GM10847 (cell line): Measurements from ENCODE around the gene NRROS.

Experiments
- POLR2A ChIP-seq: IDR thresholded peaks from 2 replicates; pipeline ENCODE4 v1.6.1; 2011; ENCODE audit not compliant: insufficient read length; ENCODE audit errors: extremely low read depth

Gene NRROS

DNA sequence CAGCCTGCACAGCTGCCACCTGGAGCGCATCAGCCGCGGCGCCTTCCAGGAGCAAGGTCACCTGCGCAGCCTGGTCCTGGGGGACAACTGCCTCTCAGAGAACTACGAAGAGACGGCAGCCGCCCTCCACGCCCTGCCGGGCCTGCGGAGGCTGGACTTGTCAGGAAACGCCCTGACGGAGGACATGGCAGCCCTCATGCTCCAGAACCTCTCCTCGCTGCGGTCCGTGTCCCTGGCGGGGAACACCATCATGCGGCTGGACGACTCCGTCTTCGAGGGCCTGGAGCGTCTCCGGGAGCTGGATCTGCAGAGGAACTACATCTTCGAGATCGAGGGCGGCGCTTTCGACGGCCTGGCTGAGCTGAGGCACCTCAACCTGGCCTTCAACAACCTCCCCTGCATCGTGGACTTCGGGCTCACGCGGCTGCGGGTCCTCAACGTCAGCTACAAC, 20.4 kb downstream of the NRROS start:
- TF ChIP-seq POLR2A = no peak

DNA sequence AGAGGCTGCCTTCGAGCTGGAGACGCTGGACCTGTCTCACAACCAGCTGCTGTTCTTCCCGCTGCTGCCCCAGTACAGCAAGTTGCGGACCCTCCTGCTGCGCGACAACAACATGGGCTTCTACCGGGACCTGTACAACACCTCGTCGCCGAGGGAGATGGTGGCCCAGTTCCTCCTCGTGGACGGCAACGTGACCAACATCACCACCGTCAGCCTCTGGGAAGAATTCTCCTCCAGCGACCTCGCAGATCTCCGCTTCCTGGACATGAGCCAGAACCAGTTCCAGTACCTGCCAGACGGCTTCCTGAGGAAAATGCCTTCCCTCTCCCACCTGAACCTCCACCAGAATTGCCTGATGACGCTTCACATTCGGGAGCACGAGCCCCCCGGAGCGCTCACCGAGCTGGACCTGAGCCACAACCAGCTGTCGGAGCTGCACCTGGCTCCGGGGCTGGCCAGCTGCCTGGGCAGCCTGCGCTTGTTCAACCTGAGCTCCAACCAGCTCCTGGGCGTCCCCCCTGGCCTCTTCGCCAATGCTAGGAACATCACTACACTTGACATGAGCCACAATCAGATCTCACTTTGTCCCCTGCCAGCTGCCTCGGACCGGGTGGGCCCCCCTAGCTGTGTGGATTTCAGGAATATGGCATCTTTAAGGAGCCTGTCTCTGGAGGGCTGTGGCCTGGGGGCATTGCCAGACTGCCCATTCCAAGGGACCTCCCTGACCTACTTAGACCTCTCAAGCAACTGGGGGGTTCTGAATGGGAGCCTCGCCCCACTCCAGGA, 21.1 kb downstream of the NRROS start:
- TF ChIP-seq POLR2A = no peak

DNA sequence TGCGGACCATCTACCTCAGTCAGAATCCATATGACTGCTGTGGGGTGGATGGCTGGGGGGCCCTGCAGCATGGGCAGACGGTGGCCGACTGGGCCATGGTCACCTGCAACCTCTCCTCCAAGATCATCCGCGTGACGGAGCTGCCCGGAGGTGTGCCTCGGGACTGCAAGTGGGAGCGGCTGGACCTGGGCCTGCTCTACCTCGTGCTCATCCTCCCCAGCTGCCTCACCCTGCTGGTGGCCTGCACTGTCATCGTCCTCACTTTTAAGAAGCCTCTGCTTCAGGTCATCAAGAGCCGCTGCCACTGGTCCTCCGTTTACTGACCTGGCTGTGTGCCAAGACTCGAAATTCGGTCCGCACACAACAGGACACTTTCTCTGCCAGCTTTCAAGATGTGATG, 21.9 kb downstream of the NRROS start:
- no peak for TF ChIP-seq POLR2A

DNA sequence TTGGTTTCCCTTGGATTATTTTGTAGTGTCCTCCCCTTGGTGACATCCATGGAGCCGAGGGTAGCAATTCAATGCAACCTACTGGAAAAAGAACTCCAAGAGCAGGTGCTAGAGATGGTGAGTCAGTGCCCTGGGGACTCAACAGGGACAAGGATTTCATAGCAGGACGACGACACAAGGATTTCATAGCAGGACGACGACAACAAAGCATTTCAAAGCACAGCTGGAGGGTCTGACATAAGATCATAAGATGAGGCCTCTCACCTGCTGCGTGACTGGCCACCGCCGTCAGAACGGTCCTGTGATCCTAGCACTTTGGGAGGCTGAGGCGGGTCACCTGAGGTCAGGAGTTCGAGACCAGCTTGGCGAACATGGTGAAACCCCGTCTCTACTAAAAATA, 22.5 kb downstream of the NRROS start:
- TF ChIP-seq POLR2A = no peak

DNA sequence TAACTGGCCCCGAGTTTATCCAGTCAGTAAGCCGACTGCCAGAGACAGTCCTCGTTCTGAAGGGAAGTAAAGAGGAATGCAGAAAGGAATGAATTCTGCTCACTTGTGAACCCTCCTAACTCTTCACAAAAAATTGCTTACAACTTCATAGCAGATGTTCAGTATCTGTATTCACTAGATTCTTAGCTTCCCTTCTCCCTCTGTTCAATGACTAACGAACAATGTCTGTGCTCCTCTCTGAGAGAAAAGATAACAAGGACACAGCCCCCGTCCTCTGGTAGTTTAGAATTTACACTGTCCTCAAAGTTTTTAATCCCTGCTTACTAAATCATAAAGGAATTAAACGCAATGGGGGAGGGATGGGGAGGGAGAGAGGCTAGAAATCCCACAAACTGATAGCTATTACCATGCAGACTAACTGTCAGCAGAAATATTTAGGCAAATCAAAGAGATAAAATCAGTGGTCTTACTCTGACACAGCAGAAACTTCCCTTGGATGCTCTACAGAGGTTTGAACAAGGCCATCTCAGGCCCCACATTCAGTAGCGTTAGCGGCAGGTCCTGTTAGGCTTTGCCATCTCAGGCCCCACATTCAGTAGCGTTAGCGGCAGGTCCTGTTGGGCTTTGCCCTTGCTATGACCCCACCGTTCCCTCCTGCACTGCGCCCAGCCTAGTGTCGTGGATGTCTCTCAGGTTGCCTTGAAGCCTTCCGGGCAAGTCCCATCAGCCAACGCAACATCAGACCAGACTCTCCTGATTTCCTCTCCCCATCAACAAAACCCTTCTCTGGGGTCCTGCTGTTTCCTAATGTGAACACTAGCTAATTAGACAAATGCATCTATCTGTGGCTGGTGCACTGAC, 23.4 kb downstream of the NRROS start:
- TF ChIP-seq POLR2A = no peak

DNA sequence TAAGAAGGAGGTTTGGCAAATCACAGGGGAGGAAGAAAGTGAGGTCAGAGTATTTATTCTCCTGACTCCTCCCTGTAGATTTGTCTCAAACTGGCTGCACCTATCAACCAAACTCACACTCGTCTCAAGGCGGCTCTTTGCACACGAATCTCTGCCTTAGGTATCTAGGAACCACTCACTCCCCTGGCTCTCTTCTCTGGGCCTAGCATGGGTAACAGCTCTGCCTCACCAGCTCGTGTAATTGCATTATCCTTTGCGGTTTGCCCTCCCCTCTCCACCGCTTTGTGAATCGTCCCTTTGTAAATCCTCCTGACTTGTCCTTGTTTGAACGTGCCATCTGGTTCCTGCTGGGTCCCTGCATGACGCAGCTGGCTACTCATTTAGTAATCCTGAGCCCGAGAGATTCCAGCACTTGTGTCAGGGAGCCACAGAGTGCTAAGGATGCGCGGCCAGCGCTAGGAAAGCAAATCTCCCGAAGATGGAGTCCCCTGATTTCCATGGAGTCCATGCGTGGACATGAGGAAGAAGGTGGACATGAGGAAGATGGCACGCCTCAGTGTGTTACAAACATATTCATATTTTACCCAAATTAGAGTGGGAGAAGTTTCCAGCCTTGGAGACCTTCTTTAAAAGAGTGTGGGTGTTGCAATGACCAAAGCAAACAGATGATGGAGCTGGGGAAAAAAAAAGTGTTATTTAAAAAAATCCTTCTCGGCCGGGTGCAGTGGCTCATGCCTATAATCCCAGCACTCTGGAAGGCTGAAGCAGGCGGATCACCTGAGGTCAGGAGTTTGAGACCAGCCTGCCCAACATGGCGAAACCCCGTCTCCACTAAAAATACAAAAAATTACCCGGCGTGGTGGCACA, 26.7 kb downstream of the NRROS start:
- TF ChIP-seq POLR2A = no peak

DNA sequence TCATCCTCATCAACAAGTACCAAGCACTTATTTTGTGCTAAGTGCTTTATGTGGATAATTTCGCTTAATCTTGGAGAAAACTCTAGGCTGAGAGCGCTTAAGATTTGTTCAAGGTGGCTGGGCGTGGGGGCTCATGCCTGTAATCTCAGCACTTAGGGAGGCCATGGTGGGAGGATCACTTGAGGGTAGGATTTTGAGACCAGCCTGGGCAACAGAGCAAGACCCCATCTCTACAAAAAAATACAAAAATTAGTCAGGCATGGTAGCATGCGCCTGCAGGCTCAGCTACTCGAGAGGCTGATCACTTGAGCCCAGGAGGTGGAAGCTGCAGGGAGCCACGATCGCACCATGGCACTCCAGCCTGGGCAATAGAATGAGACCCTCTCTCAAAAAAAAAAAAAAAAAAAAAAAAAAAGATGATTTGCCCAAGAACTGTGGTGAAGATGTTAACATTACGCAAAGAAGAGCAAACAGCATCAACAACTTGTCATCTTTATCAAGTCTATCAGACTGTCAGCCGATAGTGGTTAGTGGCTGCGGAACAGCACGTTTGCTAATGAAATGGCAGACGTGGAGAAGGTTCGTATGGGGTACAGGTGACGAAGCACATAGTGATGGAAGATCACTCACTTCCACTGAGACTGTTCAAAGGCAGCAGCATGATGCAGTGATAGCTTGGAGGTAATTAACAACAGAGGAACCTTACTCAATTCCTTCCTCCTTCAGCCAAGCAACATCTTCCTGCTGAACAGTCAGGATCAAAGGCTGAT, 27.7 kb downstream of the NRROS start:
- no peak for TF ChIP-seq POLR2A

DNA sequence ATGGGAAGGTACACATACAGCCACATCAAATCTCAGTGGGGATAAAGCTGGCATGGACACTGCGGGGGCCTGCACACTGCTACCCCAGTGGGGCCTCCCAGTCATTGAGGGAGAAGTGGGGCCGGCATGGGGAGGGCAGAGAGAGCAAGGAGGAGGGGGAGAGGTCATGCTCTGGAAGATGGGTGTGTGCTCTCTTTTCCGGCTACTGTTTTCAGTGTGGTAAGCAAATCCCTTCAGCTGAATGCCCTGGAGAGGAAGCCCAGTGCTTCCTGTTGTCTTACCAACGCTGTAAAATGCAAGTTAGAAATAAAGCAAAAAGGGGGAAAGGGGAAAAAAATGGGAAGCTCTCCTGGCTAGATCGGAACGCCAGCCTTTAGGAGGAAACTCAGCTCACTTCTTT, 30.8 kb downstream of the NRROS start:
- no peak for TF ChIP-seq POLR2A

DNA sequence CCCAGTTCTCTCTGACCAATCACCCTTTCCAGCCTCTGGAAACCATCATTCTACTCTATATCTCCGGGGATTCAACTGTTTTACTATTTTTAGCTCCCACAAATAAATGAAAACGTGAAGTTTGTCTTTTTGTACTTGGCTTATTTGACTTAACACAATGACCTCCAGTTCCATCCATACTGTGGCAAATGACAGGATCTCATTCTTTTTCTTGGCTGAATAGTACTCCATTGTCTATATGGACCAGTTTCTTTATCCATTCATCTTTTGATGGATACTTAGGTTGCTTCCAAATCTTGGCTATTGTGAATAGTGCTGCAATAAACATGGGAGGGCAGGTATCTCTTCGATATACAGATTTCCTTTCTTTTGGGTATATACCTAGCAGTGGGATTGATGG, 34.1 kb downstream of the NRROS start:
- no peak for TF ChIP-seq POLR2A

DNA sequence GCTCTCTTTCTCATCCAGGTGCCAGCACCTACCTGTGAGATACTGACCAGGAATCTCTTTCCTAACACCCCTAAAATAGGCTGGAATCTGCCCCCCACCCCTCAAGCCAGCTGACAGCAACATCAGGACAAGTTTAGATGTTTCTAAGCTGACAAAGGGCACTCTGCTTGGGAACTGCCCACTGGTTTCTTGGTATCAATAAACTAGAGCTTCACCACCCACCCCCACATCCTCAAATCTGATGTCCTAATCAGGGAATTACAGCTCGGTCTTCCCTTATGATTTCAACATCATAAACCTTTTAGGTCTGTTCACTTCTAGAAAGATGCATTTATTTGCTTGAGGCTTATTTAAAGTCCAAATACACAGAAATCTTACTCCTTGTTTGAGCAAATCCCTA, 37.9 kb downstream of the NRROS start:
- no peak for TF ChIP-seq POLR2A

DNA sequence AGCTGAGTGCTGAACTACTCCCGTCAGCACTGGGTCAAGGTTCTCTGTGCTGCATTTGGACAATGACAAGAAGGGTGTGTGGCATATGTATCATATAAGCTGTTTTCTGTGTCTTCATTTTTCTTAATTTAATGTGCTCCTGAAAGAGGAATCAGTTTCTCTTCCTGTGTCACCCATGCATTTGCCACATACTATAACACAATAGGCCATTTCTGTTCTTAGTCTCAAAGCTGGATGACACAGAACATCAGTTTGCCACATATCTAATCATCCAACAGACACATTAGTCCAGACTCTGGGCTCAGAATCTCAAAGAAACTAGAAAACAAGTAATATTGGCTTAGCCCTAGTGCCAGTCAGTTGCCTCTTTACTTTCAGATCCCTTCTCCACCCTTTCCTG, 38.4 kb downstream of the NRROS start:
- no peak for TF ChIP-seq POLR2A

DNA sequence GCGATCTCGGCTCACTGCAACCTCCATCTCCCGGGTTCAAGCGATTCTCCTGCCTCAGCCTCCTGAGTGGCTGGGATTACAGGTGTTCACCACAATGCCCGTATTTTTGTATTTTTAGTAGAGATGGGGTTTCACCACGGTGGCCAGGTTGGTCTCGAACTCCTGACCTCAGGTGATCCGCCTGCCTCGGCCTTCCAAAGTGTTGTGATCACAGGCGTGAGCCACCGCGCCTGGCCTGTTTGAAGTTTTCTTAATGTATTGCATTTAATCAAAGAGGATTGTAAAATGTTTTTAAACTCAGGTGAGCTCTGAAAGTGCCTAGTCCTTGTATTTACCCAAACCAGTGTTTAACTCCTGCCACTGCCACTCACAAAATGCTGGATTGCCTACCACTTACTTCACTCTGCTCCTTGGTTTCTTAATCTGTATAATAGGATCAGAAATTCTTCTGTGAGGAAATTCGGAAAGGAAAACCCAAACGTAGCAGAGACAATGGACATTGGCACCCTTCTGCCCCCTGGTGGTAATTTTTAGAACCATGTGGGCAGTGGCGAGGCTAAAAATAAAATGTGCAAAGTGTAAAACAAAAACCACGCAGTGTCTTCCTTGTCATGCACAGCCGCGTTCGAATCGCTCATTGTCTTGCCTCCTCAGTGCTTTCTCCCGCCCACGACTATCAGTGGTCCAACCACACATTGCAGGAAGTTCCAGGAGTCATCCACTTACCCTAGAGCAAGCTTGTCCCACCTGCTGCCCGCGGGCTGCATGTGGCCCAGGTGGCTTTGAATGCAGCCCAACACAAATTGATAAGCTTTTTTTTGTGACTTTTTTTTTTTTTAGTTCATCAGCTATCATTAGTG, 45.3 kb downstream of the NRROS start:
- no peak for TF ChIP-seq POLR2A

DNA sequence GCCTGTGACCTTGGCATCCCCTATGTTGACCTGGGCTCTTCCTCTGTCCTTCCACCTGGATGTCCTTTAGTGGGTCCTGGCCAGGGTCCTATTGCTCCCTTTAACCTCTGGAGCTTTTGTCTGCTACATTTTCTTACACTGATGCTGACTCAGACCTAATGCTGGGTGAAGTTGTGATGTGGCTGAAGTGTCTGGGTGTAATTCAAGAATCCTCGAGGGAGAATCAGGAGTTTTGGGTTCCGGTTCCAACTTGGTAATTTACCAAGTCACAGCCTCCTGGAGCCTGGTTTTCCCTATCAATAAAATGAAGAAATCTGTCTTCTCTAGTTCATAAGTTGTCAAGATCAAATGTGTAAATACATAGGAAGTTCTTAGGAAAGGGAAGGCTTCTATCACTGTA, 46.9 kb downstream of the NRROS start:
- TF ChIP-seq POLR2A = no peak

DNA sequence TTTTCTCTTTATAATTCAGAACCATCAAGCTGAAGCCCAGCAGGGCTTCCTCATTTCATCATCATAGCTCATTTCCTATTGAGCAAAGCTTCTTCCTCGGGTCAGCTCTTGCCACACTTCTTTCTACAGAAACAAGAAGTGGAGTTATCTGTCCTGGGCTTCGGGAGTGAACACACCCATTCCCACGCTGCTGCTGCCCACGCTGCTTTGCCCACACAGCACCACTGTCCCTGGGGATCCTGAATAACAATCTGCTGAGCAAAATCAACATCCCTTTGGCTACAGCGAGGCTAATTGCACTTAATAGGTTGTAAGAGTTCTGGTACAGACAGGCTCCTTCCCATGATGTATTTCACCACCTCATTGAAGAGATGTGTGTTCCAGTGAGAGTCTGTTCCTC, 48.9 kb downstream of the NRROS start:
- no peak for TF ChIP-seq POLR2A
